ENCODE results near the gene PCSK1.
A peak's percentile ranks its signal among the peaks of the same experiment; 100 is the strongest.
"Not testable (repeated sequence)": the region's sequence is repeated elsewhere in the genome, so short reads cannot be mapped to it uniquely, and the experiment has no call there.

The PCSK1 gene

DNA sequence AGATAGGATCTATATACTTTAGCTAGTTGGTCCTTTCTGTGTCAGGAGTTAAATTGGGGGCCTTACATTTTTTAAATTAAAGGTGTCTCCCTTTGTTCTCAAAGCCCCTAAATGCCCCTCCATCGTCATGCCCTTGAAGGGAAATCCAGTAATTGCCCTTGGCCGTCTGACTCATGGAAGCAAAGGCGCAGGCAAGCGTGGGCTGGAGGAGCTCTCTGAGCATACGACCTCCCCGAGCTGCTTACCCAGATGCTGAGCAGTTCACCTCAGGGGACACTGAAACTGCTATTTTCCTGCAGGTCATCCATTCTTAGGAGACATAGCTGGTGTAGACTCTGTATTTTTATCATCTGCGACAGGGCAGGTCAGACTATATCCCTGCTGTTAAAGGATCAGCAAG is 23.0 kb downstream of the PCSK1 start:
- DNase-seq (ENCODE audit: low read depth in 1 of 2, low spot score in 1 of 2) = no peak
- TF ChIP-seq JUND (IDR thresholded peaks at IDR 0.05; ENCODE audit: low read depth) = no peak
- in situ Hi-C loops (cut with HindIII; ENCODE audit: low pct_unique_long_range_greater_than_20kb, low sequenced_read_pairs) = no loop called here

DNA sequence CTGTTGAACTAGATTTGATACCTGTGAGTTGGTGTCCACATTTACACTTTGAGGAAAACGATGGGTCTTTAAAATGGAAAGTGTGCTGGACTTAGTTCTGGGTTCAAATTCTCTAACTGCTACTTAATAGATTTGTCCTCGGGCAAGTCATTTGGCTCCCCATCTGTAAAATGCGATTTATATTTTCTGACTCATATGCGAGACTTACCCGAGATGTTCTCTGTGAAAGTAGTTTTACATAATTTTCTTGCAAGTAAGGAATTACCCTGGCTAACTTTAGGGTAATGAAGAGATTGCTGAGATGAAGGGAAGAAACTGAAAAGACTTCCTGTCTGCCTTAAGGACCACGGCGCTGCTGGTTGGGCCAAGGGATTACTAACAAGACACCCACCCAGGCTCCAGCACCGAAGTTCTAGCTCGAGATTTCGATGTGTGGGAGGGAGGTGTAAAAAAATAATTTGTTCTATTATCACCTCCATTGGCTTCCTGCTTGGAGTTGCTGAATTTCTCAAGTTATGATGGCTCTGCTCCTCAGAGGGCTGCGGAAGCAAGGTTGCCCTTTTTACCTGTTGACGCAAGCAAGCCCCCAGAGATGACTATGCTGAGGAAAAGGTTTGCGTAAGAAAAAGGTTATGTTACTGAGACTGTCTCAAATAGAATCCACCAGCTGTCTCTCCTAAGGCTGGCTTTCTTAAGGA is 24.1 kb downstream of the PCSK1 start:
- DNase-seq (ENCODE audit: low read depth in 1 of 2, low spot score in 1 of 2) = no peak
- in situ Hi-C loops (cut with HindIII; ENCODE audit: low pct_unique_long_range_greater_than_20kb, low sequenced_read_pairs) = no loop called here
- no peak for TF ChIP-seq JUND (IDR thresholded peaks at IDR 0.05; ENCODE audit: low read depth)

DNA sequence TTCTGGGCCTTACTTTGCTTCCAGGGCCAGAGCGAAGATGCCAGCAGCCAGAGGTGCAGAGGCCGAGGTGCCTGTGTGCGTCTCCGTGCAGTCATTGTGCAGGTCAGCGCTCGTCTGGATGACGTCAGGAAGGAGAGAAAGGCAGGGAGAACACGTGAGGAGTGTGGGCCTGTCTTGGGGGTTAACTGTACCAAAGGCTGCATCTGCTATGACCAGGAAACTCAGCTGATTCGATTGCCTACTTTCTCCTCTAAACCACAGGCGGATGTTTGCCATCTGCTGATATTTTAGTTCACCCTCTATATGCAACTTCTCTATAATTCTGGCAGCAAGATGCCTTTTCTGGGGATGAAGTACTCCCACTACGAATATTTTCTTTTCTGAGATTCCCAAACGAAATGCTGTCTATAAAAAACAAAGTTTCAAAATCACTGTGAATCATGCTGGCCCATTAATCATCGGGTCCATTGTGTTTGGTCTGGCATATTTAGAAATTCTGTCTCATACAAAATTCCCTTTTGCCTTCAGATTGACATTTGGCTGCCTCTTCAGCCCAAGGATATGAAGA is 24.8 kb downstream of the PCSK1 start:
- DNase-seq (ENCODE audit: low read depth in 1 of 2, low spot score in 1 of 2) = no peak
- no peak for TF ChIP-seq JUND (IDR thresholded peaks at IDR 0.05; ENCODE audit: low read depth)
- in situ Hi-C loops (cut with HindIII; ENCODE audit: low pct_unique_long_range_greater_than_20kb, low sequenced_read_pairs) = no loop called here

DNA sequence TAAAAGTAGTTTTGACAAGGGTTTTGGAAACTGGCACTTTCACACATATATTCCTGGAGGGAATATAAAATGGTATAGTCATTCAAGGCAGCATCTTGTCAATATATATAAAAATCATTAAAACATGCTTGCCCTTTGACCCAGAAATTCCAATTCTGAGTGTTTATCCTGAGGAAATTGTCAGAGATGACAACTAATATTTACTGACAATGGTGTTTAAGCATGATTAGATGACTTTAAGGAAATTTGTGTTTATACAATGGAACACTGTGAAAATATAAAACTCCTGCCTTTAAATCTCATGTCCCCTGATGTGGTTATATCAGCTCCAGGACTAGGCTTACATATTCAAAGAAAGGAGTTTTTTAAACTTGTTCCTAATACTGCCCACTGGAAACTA is 25.6 kb downstream of the PCSK1 start:
- in situ Hi-C loops (cut with HindIII; ENCODE audit: low pct_unique_long_range_greater_than_20kb, low sequenced_read_pairs) = no loop called here
- no peak for TF ChIP-seq JUND (IDR thresholded peaks at IDR 0.05; ENCODE audit: low read depth)
- DNase-seq (ENCODE audit: low read depth in 1 of 2, low spot score in 1 of 2) = no peak

DNA sequence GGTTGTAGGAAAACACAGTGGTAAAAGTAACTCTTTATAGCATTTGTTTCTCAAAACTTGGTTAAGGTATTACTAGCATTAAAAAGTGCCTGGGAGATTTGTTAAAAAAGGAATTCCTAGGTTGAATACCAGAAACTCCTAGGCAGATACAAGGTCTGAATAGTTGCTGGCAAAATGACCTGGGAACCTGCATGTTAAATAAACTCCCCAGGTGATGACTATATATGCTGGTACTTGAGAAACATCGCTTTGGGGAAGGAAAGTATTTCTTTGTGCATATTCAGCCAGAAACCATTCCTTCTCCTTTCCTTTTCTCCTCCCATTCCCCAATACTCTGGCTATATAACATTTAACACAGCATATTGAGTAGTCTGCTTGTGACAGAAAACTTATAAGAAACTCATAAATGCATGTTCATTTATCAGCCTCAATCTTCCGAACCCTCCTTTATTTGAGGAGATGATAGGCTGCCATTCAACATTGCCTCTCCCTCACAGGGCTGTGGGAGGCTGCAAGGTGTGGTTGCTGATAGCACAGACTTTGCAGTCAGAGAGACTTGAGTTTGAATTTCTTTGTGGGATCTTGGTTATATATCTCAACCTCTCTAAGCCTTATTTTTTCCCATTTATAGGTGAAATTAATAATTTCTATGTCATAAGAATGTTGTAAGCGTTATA is 28.7 kb downstream of the PCSK1 start:
- TF ChIP-seq JUND (IDR thresholded peaks at IDR 0.05; ENCODE audit: low read depth) = no peak
- in situ Hi-C loops (cut with HindIII; ENCODE audit: low pct_unique_long_range_greater_than_20kb, low sequenced_read_pairs) = no loop called here
- no peak for DNase-seq (ENCODE audit: low read depth in 1 of 2, low spot score in 1 of 2)

DNA sequence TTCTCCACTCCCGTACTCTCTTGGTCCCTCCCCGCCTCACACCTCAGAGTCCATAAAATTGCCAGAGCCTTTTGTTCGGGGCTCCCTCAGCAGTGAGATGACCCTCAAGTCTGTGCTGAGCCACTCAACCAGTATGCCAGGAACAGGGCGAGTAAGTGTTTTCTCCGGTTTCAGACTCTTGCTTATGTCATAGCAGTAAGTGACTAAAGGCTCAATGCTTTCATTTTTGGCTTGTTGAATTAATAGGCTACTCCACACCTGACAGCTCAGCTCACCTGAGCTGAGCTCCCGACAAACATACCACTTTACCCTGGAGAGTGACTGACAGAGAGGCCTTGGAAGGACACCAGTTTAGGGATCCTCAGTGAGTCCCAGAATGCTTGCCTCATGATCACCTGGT is 30.5 kb downstream of the PCSK1 start:
- in situ Hi-C loops (cut with HindIII; ENCODE audit: low pct_unique_long_range_greater_than_20kb, low sequenced_read_pairs) = no loop called here
- no peak for TF ChIP-seq JUND (IDR thresholded peaks at IDR 0.05; ENCODE audit: low read depth)
- peak in 1 of 2 experiments; percentile 5 for DNase-seq (ENCODE audit: low read depth in 1 of 2, low spot score in 1 of 2)

DNA sequence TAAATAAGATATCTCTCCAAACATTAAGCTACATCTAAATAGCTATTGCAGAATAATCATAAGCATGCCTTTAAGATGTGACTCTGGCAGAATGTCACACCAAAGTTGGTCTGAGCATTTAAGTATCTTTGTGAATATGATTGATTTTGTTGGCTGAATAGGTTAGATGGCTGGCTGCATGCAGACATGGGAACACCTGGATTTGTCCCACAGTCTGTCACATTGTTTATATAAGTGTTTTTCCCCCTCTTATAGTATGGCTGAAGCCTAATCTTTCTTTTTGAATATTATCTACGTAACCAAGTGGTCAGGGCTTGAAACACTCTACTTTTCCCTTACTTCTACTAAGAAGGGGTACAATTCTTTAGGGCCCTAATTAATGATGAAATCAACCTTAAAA is 36.2 kb downstream of the PCSK1 start:
- in situ Hi-C loops (cut with HindIII; ENCODE audit: low pct_unique_long_range_greater_than_20kb, low sequenced_read_pairs) = no loop called here
- no peak for TF ChIP-seq JUND (IDR thresholded peaks at IDR 0.05; ENCODE audit: low read depth)

DNA sequence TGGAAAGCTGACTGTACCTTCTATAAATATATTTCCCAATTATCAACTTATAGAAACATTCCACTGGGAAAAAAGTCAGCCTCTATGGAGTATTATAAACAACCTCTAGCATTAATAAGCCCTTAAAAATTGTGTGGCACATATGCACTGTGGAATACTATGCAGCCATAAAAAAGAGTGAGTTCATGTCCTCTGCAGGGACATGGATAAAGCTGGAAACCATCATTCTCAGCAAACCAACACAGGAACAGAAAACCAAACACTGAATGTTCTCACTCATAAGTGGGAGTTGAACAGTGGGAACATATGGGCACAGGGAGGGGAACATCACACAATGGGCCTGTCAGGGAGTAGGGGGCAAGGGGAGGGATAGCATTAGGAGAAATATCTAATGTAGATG is 37.8 kb downstream of the PCSK1 start:
- DNase-seq (ENCODE audit: low read depth in 1 of 2, low spot score in 1 of 2); in situ Hi-C loops (cut with HindIII; ENCODE audit: low pct_unique_long_range_greater_than_20kb, low sequenced_read_pairs): not testable (repeated sequence)

More for the DNA sequence above, 36.2 kb downstream of the PCSK1 start:
- DNase-seq (ENCODE audit: low read depth in 1 of 2, low spot score in 1 of 2) = no peak

DNA sequence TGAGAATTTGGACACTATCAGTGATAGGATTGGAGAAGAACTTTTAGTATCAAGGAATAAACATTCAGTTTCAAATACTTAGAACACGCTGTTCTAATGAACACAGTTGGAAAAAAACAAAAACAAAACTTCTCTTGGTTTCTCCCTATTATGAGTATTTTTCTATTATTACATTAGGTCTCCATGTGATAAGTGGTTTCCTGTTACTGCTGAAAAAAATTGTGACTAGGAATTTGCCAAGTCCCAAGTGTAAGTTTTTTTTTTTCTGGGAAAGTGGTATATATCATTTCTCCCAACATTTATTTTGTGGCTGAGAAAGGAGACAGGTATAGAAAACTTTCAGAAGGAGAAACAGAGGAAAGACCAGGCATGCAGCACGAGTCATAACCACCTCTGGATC is 41.1 kb downstream of the PCSK1 start:
- in situ Hi-C loops (cut with HindIII; ENCODE audit: low pct_unique_long_range_greater_than_20kb, low sequenced_read_pairs) = no loop called here
- no peak for TF ChIP-seq JUND (IDR thresholded peaks at IDR 0.05; ENCODE audit: low read depth)
- no peak for DNase-seq (ENCODE audit: low read depth in 1 of 2, low spot score in 1 of 2)

DNA sequence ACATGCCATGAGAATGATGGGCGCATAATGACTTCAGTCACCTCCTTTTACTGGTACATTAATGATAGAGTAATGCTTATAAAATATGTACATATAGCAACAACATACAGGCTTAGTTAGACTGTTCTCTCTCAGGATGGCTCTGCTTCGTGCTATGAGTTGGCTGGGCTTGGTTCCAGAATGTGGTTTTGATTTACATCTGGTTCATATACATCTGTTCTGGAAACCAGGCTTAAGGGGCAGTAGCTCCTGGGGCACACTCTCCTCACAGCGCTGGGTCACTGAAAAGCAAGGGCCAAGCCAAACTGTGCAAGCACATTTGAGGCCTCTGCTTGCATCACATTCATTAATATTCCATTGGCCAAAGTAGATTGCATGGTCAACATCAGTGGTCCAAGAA is 44.9 kb downstream of the PCSK1 start:
- in situ Hi-C loops (cut with HindIII; ENCODE audit: low pct_unique_long_range_greater_than_20kb, low sequenced_read_pairs) = no loop called here
- no peak for DNase-seq (ENCODE audit: low read depth in 1 of 2, low spot score in 1 of 2)

DNA sequence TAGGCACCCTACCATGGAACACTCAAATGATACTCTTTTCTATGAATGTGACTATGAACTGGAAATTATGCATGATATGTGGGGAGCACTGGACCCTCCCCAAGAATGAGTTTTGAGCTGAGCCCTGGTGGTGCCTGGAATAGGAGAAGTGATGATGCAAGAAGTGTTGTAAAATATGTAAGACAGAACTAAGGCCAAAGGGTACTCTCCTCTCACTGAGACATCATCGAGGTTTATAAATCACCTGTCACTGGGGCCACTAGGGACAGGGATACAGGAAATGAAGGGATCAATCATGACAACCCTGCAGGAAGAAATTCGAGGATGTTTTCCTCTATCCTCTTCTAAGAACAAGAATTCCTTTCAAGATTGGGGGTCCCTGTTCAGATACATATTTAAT is 45.4 kb downstream of the PCSK1 start:
- in situ Hi-C loops (cut with HindIII; ENCODE audit: low pct_unique_long_range_greater_than_20kb, low sequenced_read_pairs) = no loop called here
- no peak for DNase-seq (ENCODE audit: low read depth in 1 of 2, low spot score in 1 of 2)
- TF ChIP-seq JUND (IDR thresholded peaks at IDR 0.05; ENCODE audit: low read depth) = no peak

More for the DNA sequence above, 44.9 kb downstream of the PCSK1 start:
- TF ChIP-seq JUND (IDR thresholded peaks at IDR 0.05; ENCODE audit: low read depth) = no peak

DNA sequence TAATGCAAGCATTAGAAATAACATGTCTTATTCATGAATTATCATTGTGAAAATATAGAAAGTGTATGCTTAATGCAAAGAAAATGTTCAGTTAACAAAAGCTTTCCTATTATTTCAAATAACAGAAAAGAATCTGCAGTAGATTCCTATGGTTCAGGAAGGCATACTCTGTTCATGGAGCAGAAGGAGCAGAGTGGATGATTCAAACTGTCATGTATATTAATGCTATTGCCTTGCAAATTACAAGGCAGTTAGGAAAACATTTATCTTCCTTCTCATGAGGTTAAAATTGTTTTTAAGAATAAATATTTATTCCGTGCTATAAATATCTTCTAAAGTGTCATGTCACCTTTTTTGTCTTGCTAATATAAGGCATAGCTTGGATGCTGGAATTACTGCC is 47.5 kb downstream of the PCSK1 start:
- TF ChIP-seq JUND (IDR thresholded peaks at IDR 0.05; ENCODE audit: low read depth) = no peak
- no peak for DNase-seq (ENCODE audit: low read depth in 1 of 2, low spot score in 1 of 2)
- in situ Hi-C loops (cut with HindIII; ENCODE audit: low pct_unique_long_range_greater_than_20kb, low sequenced_read_pairs) = no loop called here

DNA sequence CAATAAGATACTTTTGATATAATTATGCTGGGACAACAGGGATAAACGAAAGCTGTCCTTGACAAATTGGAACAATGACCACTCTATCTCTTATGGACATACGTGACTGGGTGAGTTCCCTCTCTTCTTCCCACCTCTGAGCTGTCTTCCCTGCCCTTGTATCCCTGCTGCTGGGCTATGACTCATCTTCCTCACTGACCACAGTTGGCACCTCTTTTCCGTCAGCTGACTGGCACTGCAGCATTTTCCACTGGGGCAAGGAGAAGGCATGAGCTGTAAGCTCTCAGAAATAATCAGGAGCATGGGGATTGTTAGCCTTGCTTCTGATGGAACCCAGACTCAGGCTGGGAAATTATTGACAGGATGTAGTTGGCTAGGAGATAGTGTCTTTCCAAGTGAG is 48.7 kb downstream of the PCSK1 start:
- peak in 1 of 2 experiments; percentile 25 for DNase-seq (ENCODE audit: low read depth in 1 of 2, low spot score in 1 of 2)
- in situ Hi-C loops (cut with HindIII; ENCODE audit: low pct_unique_long_range_greater_than_20kb, low sequenced_read_pairs) = no loop called here
- TF ChIP-seq JUND (IDR thresholded peaks at IDR 0.05; ENCODE audit: low read depth) = no peak
